AML-193 (cell line): Measurements from ENCODE around the gene HS6ST2.
A peak's percentile ranks its signal among the peaks of the same experiment; 100 is the strongest.

Experiments used
- DNase-seq, 2 experiments: peaks; one replicate each; lab custom pipeline; 2025; lab: John Stamatoyannopoulos, UW

HS6ST2 gene

DNA sequence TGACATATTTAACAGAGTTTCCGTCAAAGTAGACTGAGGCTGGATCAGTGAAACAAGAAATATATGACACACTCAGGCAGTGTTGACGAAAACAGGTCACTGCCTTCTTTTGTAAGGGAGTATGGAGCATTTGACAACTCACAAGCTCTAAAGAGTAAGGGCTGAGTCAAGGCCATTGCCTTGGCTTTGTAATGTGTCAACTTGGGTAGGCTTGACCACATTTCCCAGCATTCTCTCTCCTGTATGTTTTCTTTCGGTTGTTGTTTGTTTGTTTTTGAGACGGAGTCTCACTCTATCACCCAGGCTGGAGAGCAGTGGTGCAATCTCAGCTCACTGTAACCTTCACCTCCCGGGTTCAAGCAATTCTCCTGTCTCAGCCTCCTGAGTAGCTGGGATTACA lies 344.6 kb downstream of the HS6ST2 start:
- no peak for DNase-seq

- peak in 1 of 2 experiments; percentile 9 for DNase-seq
Observed at GRCh38 chrX:132612821-132613564, 345.4 kb downstream of the HS6ST2 start.

DNA sequence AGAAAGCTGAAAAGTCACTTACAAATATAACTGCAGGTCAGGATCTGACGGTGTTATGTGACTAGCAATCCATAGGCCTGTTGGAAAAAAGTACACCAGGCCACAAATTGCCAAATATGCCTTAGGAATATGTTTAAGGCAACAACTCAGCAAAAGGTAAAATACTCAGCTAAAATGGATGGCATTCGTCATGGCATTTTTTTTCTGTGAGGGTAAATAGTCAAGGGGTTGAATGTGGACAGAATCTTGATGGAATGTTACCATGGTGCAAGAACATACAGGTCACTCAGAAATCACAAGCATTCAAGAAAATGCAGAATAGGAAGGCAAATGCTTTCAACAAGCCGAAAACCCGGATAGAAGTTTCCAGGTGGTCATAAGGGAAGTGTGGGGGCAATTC lies 347.9 kb downstream of the HS6ST2 start:
- no peak for DNase-seq

GRCh38 chrX:132609362-132609848 lies 349.0 kb downstream of the HS6ST2 start:
- no peak for DNase-seq

DNA sequence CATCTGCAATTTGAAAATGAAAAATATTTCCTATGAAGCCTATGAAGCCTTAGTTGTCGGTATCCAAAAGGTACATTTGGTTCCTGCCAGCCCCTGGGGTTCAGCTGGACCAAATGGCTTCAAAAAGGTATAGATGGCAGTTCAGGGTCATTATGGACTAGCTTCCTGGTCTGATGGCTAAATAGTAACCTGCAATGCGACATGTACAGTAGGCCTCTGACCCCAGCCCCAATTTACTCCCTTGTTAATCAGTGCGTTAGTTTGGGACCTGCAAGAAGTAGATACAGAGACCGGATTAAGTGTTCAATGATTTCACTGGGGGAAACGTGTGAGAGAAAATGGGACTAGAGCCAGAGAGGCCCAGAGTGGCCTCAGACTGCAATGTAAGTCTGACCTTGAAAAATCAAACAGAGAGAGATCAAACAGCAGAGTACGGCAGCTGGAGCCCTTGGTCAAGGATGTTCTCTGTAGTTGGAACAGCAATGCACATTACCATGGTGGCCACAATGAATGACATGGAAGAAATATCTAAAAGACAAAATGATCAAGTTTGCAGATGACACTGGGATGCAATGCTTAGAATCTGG lies 354.6 kb downstream of the HS6ST2 start:
- DNase-seq, result no peak

GRCh38 chrX:132602701-132603100 lies 355.7 kb downstream of the HS6ST2 start:
- DNase-seq, result no peak

DNA sequence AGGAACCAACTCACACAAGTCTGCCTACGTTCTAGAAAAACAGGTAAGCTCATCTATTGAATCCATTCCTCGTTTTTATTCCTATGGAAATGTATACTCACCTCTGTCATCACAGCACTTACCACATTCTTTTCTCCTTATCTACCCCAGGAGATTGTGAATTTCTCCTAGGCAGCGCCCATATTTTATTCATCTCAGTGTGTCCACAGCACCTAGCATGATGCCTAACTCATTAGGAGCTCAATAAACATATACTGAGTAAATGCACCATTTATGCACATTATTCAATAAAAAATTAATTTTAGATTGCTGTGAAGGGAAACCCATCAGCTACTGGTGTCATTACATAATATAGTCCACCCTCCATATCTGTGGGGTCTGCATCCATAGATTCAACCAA lies 363.4 kb downstream of the HS6ST2 start:
- DNase-seq, result no peak

- no peak for DNase-seq
Observed at GRCh38 chrX:132594129-132594528, 364.3 kb downstream of the HS6ST2 start.

GRCh38 chrX:132592880-132593279 lies 365.5 kb downstream of the HS6ST2 start:
- DNase-seq, result no peak

- no peak for DNase-seq
Observed at GRCh38 chrX:132591719-132592275, 366.6 kb downstream of the HS6ST2 start.

DNA sequence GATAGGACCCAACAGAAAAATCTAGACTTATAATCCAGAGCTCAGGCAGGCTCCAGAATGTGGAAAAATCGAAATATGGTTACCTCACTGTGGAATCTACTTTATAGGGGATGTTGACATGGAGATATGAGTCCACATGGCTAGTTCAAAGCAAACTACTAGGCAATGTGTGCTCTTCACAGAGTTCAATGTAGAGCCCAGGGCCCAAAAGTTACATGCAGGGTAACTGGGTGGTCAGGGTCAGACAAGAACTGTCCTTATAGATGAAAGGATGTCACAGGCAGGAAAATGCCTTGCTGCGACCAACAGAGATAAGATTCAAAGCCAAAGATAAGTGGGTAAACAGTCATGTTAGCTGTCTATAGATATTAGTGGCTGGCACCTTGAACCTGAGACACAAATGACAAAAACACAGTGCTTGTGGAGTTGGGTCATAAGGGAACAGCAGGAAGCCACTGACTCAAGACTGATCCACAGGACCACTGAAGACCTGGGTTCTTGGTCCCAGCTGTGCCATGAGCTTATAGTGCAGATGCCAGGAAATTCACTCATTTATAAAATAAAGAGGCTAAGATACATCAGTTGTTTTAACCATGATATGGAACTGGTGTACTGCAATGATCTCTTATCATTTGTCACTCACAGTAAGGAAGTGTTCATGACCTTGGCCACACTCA lies 367.9 kb downstream of the HS6ST2 start:
- no peak for DNase-seq

- DNase-seq, result no peak
Observed at GRCh38 chrX:132584936-132585335, 373.5 kb downstream of the HS6ST2 start.

DNA sequence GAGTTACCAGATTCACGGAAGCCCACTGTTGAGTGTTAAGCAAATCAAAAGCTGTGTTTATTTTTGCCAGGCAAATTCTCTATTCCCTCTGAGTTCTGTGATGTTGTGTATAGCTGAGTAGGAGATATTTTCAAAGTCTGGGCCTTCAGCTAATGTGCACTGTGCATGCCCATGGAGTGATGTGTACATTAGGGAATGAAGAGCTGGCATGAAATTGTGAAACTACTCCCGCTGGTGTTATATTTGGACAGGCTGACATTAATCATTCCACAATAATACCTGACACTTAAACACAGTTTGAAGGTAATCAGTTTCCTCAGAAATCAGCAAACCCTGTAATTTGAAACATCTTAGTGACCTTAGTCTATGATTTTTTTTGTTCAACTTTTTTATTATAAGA lies 381.5 kb downstream of the HS6ST2 start:
- no peak for DNase-seq
